NCI-H1092 (cell line): Measurements from ENCODE around the gene BAG5.
"Not testable (repeated sequence)": the region's sequence is repeated elsewhere in the genome, so short reads cannot be mapped to it uniquely, and the experiment has no call there.

Experiments
- DNase-seq: peaks from one replicate; lab custom pipeline; 2025; lab: John Stamatoyannopoulos, UW

BAG5 gene

DNA sequence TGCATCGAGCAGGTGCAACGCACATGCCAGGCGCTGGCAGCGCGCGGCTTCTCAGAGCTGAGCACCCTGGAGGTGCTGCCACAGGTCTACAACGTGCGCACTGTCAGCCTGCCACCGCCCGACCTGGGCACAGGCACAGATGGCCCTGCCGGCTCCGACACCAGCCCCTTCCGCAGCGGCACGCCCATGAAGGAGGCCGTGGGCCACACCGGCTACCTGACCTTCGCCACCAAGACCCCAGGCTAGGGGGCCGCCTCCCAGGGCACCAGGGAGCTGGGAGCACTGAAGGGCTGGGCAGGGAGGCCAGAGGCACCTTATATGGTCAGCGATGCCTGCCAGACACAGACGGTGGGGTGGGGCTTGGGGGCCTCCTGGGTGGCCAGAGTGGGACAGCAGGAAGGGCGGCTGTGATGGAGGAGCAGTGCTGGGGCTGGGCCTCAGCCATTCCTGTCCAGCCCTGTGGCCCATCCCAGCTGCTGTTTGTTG lies 27.8 kb downstream of the BAG5 start:
- DNase-seq: no peak

DNA sequence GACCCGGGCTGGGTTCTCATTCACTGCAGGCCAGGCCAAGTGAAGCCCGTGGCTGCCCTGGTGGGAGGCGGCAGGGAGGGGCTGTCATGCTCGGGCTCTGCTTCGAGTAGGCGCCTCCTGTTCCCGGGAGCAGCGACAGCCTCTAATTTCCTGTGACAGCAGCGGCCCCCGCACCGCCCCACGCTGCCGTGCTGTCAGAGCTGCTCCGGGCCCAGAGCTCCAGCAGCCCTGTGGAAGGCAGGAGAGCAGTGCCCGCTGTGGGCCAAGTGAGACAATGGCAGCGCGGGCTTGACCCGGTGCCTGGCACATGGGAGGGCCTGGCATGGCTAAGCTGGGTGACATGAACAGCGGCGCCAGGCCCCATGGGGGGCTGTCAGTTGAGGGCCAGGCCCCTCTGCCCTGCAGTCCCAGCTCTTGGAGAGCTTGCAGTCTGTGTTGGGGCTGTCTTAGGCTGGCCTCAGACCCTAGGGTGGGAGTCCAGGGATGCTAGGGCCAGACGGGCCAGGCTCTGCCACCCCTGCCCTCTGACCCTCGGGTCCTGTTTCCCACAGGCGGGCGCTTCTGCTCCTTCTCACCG lies 28.4 kb downstream of the BAG5 start:
- no peak for DNase-seq

DNA sequence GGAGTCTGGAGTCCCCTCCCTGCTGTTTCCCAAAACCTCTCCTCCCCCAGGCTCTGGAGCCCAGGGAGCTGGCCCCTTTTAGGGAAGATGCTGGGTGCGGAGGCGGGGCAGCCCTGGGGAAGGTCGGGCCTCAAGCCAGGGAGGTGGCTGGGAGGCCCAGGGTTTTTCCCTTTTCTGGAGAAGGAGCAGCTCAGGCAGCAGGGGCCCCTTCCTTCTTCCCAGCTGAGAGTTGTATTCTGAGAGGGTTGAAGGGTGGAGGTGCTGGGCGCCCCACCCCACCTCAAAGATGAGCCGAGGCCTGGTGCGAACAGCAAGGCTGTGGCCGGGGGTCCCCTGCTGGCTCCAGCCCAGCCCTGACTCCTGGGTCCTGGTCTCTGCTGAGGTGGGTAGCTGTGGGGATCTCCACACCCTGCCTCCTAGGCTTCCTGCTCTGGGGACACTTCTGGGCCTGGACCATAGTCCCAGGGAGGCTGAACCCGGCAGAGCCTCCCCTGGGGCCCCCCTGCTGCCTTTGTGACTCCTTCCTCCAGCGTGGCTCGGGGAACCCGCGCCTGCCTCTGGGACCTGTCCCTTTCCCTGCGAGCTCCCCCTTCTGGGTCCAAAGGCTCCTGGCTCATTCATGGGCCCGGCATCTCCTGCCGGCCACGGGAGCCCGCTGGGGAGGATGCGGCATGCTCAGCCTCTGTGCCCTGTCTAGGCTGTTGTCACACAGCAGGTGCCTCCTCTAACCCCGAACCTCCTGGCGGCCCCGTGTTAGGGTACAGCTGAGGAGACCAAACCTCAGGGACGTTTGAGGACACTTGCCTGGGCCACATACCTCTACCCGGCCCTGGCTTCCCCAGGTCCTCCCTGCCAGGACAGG lies 29.1 kb downstream of the BAG5 start:
- no peak for DNase-seq

DNA sequence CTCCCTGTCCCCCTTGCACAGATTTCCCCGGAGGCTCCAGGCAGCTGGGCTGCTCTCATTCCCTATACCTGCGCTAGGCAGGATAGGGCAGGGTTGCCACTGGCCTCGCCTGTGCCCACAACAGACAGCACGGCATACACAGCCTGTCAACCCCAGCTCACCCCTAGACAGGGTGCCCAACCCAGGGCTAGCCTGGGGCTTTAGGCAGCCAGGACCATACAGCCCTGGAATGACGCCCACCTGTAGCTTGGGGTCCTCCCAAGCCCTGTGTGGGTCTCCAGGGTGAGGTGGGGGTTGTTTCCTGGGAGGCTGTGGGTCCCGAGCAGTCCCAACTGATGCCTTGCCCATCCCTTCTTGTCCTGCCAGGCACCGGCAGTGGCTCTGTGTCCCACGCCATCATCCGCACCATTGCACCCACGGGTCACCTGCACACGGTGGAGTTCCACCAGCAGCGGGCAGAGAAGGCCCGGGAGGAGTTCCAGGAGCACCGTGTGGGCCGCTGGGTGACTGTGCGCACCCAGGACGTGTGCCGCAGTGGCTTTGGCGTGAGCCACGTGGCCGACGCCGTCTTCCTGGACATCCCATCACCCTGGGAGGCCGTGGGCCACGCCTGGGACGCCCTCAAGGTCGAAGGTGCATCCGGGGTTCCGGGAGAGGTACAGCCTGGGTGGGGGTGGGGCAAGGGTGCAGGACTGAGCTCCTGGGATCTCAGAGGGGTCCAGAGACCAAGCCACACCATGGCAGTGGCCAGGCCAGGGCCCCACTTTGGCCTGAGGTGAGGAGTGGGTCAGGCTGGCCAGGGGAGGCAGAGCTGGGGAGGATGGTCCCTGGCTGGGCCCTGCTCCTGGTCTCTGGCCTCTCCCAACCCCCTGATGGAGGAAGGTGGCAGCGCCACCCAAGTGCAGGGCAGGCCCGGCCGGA lies 30.0 kb downstream of the BAG5 start:
- DNase-seq: no peak

DNA sequence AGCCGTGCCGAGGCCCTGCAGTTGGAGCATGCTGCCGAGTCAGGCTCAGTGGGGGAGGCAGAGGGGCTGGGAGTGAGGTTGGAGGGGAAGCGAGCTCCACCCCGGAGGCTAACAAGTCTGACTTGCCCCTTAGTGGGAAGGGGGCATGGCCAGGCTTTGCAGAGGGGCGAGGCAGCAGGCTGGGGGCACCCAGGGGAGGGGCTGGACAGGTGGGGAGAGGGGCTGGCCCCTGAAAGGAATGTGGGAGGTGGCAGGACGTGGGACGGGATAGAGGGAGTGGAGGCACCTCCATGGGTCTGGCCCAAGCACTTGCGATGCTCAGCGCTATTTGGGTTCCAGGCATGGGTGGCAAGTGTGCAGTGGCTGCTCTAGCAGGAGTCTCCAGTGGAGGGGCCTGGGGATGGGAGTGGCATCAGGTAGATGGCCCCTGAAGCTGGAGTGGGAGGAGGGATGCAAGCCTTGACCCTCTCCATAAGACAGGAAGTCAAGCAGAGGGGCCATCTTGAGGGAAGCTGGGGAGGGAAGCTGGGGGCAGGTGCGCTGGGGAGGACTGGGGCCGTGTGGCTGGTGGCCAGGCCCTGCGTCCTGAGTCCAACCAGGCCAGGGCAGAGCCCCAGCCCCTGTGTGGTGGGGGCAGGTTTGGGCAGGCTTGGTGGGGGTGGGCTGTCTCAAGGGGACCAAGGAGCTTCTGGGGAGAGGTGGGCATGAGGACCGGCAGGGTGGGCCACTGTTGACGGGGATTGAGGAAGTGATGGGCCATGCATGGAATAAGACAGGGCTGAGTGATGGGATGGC lies 30.8 kb downstream of the BAG5 start:
- no peak for DNase-seq

DNA sequence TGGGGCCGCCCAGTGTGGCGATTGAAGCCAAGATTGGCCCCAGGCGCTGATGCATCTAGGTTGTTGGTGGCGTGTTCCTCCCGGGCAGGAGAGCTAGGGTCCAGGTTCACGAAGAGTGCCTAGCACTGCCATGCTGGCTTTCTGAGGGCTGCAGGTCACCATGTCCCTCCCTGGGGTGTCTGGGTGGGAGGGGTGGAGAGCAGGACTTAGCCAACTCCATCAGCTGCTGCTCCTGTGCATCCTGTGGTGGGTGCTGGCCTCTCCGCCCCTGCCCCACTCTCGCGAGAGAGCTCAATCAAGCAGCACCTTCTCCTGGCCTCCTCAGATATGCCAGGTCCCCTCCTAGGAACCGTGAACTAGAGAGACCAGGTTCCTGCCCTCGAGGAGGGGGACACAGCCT lies 31.6 kb downstream of the BAG5 start:
- DNase-seq: no peak

DNA sequence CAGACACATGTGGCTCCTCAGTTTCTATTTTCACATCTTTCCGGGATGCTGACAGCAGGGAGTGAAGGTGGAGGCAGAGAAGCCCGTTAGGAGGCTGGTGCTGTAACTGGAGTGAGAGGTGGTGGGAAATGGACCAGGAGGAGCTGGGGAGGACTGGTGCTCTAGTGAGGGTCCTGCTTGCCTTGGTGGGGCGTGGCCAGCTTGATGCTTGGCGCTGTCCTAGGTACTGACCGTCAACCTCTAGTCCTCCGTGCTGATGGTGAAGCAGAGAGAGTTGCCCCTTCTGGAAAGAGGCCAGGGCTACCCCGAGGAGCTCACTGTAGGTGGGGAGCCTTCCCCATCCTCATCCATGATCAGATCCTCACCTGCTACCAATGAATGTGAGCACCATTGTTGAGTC lies 32.1 kb downstream of the BAG5 start:
- no peak for DNase-seq

DNA sequence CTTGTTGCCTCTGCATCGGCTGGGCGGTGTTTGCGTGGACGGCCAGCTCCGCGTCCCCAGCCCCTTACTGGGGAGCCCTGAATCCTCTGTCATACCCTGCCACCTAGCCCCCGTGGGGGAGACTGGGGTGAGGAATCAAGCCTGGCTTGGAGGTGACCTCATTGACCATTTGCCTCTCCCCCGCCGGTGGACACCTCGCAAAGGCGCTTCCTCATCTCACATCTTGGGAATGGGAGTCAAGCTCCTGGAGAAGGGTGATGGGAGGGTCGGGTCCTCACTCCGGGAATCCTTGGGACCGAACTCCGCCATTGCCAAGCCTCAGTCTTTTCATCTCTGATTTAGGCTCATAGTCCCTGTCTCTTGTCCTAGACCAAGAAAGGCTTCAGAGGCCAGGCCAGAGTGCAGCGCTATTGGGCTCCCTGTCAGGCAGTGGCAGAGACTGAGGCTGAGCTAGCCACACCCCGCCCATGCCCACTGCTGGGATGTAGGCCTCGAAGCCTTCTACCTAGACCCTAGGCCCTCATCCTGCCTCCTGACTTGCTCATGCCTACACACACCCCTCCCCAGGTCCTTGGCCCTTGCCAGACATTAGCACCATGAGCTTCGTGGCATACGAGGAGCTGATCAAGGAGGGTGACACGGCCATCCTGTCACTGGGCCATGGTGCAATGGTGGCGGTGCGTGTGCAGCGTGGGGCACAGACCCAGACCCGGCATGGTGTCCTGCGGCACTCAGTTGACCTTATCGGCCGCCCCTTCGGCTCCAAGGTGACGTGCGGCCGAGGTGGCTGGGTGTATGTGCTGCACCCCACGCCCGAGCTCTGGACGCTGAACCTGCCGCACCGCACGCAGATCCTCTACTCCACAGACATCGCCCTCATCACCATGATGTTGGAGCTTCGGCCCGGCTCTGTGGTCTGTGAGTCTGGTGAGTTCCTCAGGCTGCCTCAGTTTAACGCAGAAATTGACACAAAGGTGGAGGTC lies 32.8 kb downstream of the BAG5 start:
- no peak for DNase-seq

DNA sequence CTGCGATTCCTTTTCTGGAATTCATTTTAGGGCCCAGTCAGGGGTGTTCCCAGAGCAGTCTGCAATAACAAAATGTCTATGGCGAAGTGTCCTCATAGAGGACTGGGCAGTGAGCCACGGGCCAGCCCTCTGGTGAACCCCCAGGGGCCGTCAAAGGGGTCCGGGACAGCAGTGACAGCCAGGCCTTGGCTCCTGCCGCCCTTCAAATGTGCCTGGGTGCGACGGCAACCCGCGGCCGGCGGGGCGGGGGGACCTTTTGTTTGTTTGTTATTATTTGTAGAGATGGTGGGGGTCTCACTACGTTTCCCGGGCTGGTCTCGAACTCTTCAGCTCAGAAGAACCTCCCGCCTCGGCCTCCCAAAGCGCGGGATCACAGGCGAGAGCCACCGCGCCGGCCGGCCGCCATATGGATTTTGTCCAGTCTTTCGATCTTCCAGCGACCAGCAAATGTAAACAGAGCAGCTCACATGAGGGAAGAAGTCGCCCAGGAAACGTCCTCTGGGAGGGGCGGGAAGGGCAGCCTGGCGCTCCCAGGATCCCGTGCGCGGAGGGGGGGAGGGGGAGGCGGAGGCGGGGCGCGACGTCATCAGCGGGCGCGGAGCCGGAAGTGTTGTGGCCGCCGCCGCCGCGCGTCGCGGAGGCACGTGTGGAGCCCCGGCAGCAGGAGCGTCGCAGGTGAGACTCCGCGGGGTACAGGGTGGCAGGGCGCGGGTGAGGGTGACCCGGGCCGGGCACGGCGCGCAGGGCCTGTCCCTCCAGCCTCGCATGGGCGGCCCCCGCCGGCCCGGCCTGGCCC lies 33.7 kb downstream of the BAG5 start, which contains the start of gene TRMT61A:
TRMT61A (plus strand) TSS at position 610 of the 796 bp plus-strand sequence. CDS start 783 bp downstream, outside the sequence.
- DNase-seq: peak; percentile 87

DNA sequence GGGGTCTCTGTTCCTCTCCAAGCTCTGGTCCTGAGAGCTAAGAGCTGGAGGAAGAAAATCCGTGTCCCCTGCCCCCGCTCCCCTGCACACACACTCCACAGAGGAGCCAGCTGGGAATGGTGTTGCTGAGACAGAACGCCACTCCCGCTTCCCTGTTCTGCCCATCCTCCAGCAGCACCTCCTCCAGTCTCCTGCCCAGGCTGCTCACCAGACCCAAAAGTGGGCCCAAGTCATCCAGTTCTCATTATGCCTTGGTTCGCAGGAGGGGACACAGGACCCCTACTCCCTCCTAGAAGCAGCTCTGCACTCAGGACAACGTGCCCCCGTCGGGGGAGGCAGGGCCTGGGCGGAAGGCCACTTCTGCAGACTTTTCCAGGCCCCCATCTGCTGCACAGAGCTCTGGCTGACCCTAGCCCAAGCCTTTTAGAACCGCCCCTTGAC lies 34.3 kb downstream of the BAG5 start:
- DNase-seq: no peak

DNA sequence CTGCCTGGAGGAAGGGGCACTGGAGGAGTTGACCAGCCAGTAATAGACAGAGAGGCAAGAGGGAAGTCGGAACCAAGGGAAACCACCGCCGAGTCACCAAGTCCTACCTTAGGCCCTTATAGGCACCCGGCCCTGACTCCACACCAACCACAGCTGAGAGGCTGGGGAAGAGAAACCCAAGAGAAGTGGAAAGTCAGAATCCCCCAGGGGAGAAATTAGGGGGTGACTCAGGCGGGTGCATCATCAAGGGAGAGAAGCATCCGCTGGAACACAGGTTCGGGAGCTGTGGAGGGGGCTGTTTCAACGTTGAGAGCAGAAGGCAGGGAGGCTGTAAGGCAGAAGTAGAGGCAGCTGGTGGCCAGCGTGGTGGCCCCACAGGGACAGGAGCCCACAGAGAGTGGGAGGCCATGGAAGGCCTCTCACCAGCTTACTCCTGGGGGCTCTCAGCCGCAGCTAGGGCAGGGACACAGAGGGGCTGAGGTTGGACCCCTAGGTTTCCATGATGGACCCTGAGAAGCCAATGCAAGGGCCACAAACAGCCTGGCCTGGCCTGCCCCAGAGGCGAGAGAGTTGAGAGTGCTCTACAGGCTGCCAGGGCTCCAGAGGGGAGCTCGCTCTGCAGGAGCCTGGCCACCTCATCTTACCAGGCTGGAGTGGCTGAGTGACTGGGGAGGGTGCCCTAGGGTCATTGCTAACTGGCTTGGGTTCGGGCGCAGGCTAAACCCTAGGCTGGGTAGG lies 34.9 kb downstream of the BAG5 start:
- DNase-seq: no peak

DNA sequence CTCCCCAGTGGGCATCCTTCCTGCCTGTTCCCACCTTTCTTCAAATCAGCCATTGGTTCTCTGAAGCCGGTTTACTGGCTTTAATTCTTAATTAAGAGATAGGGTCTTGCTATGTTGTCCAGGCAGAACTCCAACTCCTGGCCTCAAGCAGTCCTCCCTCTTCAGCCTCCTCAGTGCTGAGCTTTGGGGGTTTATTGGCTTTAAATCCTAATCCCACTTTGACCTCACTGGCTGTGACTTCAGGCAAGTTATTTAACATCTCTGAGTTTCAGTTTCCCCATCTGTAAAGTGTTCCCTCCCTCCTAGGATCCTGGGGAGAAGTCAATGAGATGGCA lies 35.6 kb downstream of the BAG5 start:
- no peak for DNase-seq

DNA sequence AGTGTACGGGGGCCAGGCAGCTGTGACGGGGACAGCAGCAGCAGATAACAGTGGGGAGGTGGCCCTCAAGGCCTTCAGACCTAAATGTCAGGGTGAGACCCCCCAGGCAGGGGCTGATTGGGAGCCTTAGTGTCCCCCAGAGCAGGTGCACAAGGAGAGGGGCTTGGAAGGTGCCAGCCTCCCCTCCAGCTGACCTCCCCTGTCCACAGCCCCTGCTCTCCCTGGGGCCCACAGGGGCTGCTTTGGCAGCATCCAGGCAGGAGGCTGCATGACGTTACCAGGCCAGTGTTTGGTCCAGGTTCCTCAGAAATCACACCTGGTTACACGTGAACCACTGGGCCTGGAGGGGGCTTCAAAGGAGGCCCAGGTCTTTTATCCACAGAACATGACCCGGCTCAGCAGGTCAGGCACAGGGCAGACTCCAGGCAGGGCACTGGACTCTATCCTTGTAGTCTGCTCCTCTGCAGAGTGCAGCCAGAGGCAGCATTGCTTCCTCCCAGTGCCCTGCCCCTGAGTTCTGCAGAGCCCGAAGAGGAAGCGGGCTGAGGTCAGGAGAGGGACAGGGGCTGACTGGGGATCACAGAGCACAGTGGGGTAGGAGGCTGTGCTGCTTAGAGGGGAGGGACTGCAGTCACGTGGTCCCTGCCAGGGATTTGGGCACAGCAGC lies 36.1 kb downstream of the BAG5 start:
- DNase-seq: no peak

DNA sequence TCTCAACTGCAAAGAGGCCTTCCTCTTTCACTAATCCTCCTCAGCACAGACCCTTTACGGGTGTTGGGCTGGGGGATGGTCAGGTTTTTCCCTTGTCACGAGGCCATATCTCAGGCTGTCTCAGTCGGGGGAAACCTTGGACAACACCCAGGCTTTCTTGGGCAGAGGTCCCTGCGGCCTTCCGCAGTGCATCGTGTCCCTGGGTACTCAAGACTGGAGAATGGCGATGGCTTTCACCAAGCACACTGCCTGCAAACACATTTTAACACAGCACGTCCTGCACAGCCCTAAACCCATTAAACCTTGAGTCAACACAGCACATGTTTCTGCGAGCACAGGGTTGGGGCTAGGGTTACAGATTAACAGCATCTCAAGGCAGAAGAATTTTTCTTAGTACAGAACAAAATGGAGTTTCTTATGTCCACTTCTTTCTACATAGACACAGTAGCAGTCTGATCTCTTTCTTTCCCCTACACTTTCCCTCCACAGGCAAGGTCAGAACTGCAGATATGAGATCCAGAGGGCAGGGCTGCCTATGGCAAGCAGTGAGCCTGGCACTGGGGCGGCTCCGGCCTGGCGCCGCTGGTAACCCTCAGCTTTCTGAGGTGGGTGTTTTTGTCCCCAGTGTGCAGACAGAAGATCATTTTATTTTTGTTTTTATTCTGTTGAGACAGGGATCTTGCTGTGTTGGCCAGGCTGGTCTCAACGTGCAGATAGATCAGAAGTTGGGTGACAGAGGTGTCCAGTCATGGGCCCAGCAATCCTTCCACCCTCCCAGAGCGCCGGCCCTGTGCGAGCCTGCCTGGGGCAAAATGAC lies 36.8 kb downstream of the BAG5 start:
- not testable (repeated sequence) for DNase-seq

DNA sequence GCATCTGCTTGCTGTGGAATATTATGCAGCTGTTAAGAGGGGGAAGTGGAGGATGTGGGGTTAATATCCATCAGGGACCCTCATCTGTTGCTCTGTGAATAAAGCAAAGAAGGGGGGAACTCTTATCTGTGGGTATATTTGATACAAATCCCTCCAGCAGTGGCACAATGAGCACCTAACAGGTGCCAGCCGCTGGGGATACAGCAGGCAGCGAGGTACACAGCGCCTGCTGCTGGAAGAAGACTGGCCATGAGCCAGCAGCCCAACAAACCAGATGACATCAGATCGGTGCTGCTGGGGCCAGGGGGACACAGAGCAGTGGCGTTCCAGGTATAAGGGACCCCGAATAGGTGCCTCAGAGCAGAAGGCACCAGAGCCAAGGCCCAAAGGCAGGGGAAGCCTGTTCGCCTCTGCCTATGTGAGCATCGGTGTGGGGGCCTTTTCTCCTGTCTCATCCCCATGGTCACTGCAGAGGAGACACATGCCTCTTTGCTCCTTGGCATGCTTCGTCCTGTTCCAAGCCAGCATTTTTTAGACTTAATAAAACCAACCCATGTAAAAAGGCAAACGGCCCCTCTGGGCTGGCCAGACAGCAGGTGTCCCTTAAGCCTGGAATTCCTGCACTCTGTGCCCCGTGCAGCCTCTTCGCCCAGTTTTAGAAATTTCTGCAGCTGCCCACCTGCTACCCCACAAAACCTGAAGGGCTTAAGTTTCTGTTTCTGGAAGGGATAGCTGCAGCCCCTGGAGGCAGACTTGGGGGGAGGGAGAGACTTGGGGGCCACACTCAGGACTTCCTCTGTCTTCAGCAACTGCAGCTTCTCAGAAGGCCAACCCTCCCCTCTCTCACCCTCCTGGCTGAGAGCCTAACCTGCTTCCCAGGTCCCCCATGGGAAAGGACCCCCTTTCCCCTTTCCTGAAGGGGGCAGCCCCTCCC lies 38.2 kb downstream of the BAG5 start:
- no peak for DNase-seq

DNA sequence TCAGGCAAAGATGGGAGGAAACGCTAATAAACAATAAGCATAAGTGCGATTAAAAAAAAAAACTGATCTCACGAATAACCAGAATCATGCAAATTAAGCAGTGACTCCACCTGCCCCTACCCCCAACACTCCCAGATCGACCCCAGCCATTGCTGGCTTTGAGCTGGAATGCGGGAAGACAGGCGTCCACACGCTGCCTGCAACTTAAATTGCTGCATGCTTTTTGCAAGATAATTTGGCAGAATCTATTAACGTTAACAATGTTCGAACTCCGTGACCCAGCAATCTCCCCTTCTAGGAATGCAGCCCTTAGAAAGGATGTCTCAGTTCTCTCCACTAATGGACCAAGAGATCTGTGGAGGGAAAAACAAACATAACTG lies 38.9 kb downstream of the BAG5 start:
- no peak for DNase-seq
